ENCODE measurements around the gene SHISA8. TPM values are rescaled to one million over a fixed set of nuclear protein-coding genes. Genes with fewer than 3 reads are reported as not detected.

Gene SHISA8
- total RNA-seq, 2 experiments from 2014 or later, result 0.74 TPM; not detected in 1

- TF ChIP-seq EZH2phosphoT487 (IDR thresholded peaks at IDR 0.05; ENCODE audit: borderline replicate concordance, low read depth, low read length) (no peak), CTCF (conservative IDR thresholded peaks at IDR 0.05; ENCODE audit: low read length) (no peak)
- BruUV-seq (replicated peaks), result no TSS peak
- Histone ChIP-seq H3K27ac (ENCODE audit: low read depth, low read length, poor library complexity, severe bottlenecking) (peak overlapping the region; percentile 91), H3K4me3 (ENCODE audit: low read depth, low read length, poor library complexity, severe bottlenecking) (no peak overlapping the region), H2AFZ (ENCODE audit: low read length) (no peak overlapping the region), H3K4me2 (ENCODE audit: low read length) (peak overlapping the region; percentile 57), H3K9me3 (ENCODE audit: low read length) (no peaks in the 10 kb centered on the region), H3K36me3 (ENCODE audit: insufficient read depth, low read length) (peaks cover 89% of the 10 kb centered on the region), H3K4me1 (ENCODE audit: insufficient read depth, low read length, poor library complexity, severe bottlenecking) (peaks cover 99% of the 10 kb centered on the region), H4K20me1 (ENCODE audit: insufficient read depth, low read length) (peaks cover 4% of the 10 kb centered on the region; the same call in 1 of the 2 replicates), H3K79me2 (ENCODE audit: insufficient read depth, low read depth, low read length) (peaks cover 19% of the 10 kb centered on the region), H3K9me2 (ENCODE audit: insufficient read depth, low read length) (no peaks in the 10 kb centered on the region)
- POLR2A ChIA-PET, result interaction anchor here (0.5 to 1.5 kb wide), 6 partner anchors 10 to 919 kb away, joined by 3 to 14 read pairs (median 4); partner anchors contain the start of genes CCDC134, CENPM and TNFRSF13C
- CTCF ChIA-PET (ENCODE audit: unreplicated experiment), result no interaction called here
- intact Hi-C loops (cut with micrococcal nuclease; ENCODE audit: unreplicated experiment), result loop anchor here (1.0 to 2.0 kb wide), 2 partner anchors 11 to 104 kb away; partner anchors contain the start of genes SREBF2 and TNFRSF13C
- DNase-seq (ENCODE audit: low spot score), result peak; percentile 27
Observed at GRCh38 chr22:41936894-41937169, 22.0 kb upstream of the SHISA8 start.

- Histone ChIP-seq H2AFZ (ENCODE audit: low read length) (no peak overlapping the region), H3K27ac (ENCODE audit: low read depth, low read length, poor library complexity, severe bottlenecking) (peak overlapping the region; percentile 91), H3K36me3 (ENCODE audit: insufficient read depth, low read length) (peaks cover 76% of the 10 kb centered on the region), H3K4me1 (ENCODE audit: insufficient read depth, low read length, poor library complexity, severe bottlenecking) (peaks cover 99% of the 10 kb centered on the region), H4K20me1 (ENCODE audit: insufficient read depth, low read length) (no peaks in the 10 kb centered on the region; the same call in 1 of the 2 replicates), H3K4me2 (ENCODE audit: low read length) (peak overlapping the region; percentile 57), H3K9me2 (ENCODE audit: insufficient read depth, low read length) (no peaks in the 10 kb centered on the region), H3K9me3 (ENCODE audit: low read length) (no peaks in the 10 kb centered on the region), H3K79me2 (ENCODE audit: insufficient read depth, low read depth, low read length) (peaks cover 13% of the 10 kb centered on the region), H3K4me3 (ENCODE audit: low read depth, low read length, poor library complexity, severe bottlenecking) (peak overlapping the region; percentile 8)
- TF ChIP-seq CTCF (conservative IDR thresholded peaks at IDR 0.05; ENCODE audit: low read length), result no peak
- TF ChIP-seq EZH2phosphoT487 (IDR thresholded peaks at IDR 0.05; ENCODE audit: borderline replicate concordance, low read depth, low read length), result no peak
- ChIA-PET POLR2A (interaction anchor here (0.9 to 1.5 kb wide), 4 partner anchors 7 to 14 kb away, joined by 3 to 14 read pairs (median 4); partner anchors contain the start of gene CENPM), CTCF (ENCODE audit: unreplicated experiment) (interaction anchor here (0.9 to 1.0 kb wide), 2 partner anchors 10 to 11 kb away, joined by 3 to 4 read pairs; partner anchors contain the start of gene CENPM)
- BruUV-seq (replicated peaks), result no TSS peak
- no peak for DNase-seq (ENCODE audit: low spot score)
- intact Hi-C loops (cut with micrococcal nuclease; ENCODE audit: unreplicated experiment), result no loop called here
Observed at GRCh38 chr22:41935509-41935908, 20.6 kb upstream of the SHISA8 start.

DNA sequence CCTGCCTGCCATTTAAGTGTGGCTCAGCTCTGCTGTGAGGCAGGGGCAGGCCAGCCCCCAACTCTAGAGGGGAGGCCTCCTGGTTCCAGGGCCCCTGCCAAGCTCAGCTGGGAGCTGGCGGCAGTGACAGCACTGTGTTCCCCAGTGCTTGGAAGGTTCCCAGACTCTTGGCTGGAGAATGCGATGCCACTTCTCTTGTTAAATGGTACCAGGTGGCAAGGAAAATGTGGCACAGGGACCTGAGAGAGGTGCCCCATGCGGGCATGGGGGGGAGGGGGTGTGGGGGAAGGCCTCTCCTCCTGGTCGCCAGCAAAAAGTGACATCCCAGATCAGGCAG is 20.1 kb upstream of the SHISA8 start:
- CTCF ChIA-PET (ENCODE audit: unreplicated experiment), result no interaction called here
- Histone ChIP-seq H2AFZ (ENCODE audit: low read length) (no peak overlapping the region), H4K20me1 (ENCODE audit: insufficient read depth, low read length) (no peaks in the 10 kb centered on the region; the same call in 1 of the 2 replicates), H3K9me3 (ENCODE audit: low read length) (no peaks in the 10 kb centered on the region), H3K27ac (ENCODE audit: low read depth, low read length, poor library complexity, severe bottlenecking) (peak overlapping the region; percentile 91), H3K36me3 (ENCODE audit: insufficient read depth, low read length) (peaks cover 72% of the 10 kb centered on the region), H3K4me1 (ENCODE audit: insufficient read depth, low read length, poor library complexity, severe bottlenecking) (peaks cover 97% of the 10 kb centered on the region), H3K9me2 (ENCODE audit: insufficient read depth, low read length) (no peaks in the 10 kb centered on the region), H3K4me3 (ENCODE audit: low read depth, low read length, poor library complexity, severe bottlenecking) (no peak overlapping the region), H3K4me2 (ENCODE audit: low read length) (peak overlapping the region; percentile 57), H3K79me2 (ENCODE audit: insufficient read depth, low read depth, low read length) (peaks cover 13% of the 10 kb centered on the region)
- no peak for DNase-seq (ENCODE audit: low spot score)
- POLR2A ChIA-PET, result no interaction called here
- intact Hi-C loops (cut with micrococcal nuclease; ENCODE audit: unreplicated experiment), result no loop called here
- TF ChIP-seq CTCF (conservative IDR thresholded peaks at IDR 0.05; ENCODE audit: low read length), result no peak
- no peak for TF ChIP-seq EZH2phosphoT487 (IDR thresholded peaks at IDR 0.05; ENCODE audit: borderline replicate concordance, low read depth, low read length)
- BruUV-seq (replicated peaks), result no TSS peak
